Tibial artery (tissue), 4 donors: ENCODE data around the gene COMT.

Experiments
- DNase-seq, 2 donors: peaks; one replicate each; pipeline ENCODE4 v3.0.0-alpha.2; 2019
- H3K27ac ChIP-seq, 2 donors: fragments of 200-600 bp; sonication (generic) in 1 of 2; 1 replicate in 1 of 2; 2 replicates in 1 of 2; pipeline ENCODE4 v1.5.1; 2018 to 2019; ENCODE audit warnings: mild to moderate bottlenecking in 1 of 2
- H3K27me3 ChIP-seq, 2 donors: fragments of 200-600 bp; sonication (generic) in 1 of 2; one replicate each; pipeline versions ENCODE4 v1.5.1 to v1.6.0; 2016 to 2019
- H3K36me3 ChIP-seq, 3 donors: fragments of 200-600 bp; sonication (generic) in 2 of 3; one replicate each; pipeline ENCODE4 v1.5.1; 2016 to 2019; ENCODE audit warnings: mild to moderate bottlenecking in 2 of 3
- H3K4me1 ChIP-seq, 4 donors: fragments of 200-600 bp; sonication (generic) in 2 of 4; 1 replicate in 3 of 4; 2 replicates in 1 of 4; pipeline ENCODE4 v1.5.1; 2016 to 2019
- H3K4me3 ChIP-seq, 2 donors: fragments of 200-600 bp; sonication (generic) in 1 of 2; 1 replicate in 1 of 2; 2 replicates in 1 of 2; pipeline ENCODE4 v1.5.1; 2018 to 2019; ENCODE audit warnings: mild to moderate bottlenecking in 2 of 2
- H3K9me3 ChIP-seq, 3 donors: fragments of 200-600 bp; sonication (generic) in 1 of 3; one replicate each; pipeline ENCODE4 v1.5.1; 2016 to 2019
- intact Hi-C: fragments of 100-400 bp; cut with DNase I; formaldehyde crosslinking; loops from one replicate; pipeline ENCODE4 v1.15.0; 2023; ENCODE audit warnings: low total_unique reads
- TF ChIP-seq, protein P1 (sequence below), 2 experiments: fragments of 200-600 bp in 1 of 2; fragments of 450-650 bp in 1 of 2; IDR thresholded peaks; one replicate each; pipeline ENCODE4 v1.5.1; 2017 to 2019; ENCODE audit warnings: antibody characterized with exemption in 2 of 2, mild to moderate bottlenecking in 1 of 2, moderate library complexity in 1 of 2

Gene COMT

GRCh38 chr22:19990609-19991394 is 49.2 kb downstream of the COMT start:
- Histone ChIP-seq H3K9me3 (no peaks in the 10 kb centered on the region), H3K27me3 (no peaks in the 10 kb centered on the region), H3K27ac (peak overlapping the region; percentile 97 to 98), H3K4me3 (no peak overlapping the region), H3K36me3 (no peaks in the 10 kb centered on the region), H3K4me1 (peaks cover 11 to 89% (median 82%) of the 10 kb centered on the region in 4 donors)
- TF ChIP-seq, protein P1, sequence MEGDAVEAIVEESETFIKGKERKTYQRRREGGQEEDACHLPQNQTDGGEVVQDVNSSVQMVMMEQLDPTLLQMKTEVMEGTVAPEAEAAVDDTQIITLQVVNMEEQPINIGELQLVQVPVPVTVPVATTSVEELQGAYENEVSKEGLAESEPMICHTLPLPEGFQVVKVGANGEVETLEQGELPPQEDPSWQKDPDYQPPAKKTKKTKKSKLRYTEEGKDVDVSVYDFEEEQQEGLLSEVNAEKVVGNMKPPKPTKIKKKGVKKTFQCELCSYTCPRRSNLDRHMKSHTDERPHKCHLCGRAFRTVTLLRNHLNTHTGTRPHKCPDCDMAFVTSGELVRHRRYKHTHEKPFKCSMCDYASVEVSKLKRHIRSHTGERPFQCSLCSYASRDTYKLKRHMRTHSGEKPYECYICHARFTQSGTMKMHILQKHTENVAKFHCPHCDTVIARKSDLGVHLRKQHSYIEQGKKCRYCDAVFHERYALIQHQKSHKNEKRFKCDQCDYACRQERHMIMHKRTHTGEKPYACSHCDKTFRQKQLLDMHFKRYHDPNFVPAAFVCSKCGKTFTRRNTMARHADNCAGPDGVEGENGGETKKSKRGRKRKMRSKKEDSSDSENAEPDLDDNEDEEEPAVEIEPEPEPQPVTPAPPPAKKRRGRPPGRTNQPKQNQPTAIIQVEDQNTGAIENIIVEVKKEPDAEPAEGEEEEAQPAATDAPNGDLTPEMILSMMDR (IDR thresholded peaks at IDR 0.05) = no peak
- DNase-seq = peak in 1 of 2 donors; percentile 66
- intact Hi-C loops = no loop called here

- TF ChIP-seq, protein P1 (IDR thresholded peaks at IDR 0.05) = no peak
- no peaks in the 10 kb centered on the region for H3K9me3 ChIP-seq
- intact Hi-C loops = no loop called here
- no peak overlapping the region for H3K4me3 ChIP-seq
- H3K27ac ChIP-seq = peak overlapping the region; percentile 97 to 98
- peak in 1 of 2 donors; percentile 44 for DNase-seq
- H3K27me3 ChIP-seq = no peaks in the 10 kb centered on the region
- H3K36me3 ChIP-seq = no peaks in the 10 kb centered on the region
- H3K4me1 ChIP-seq = peaks cover 9 to 89% (median 83%) of the 10 kb centered on the region in 4 donors
Measured at GRCh38 chr22:19991395-19991644, 49.7 kb downstream of the COMT start.

DNA sequence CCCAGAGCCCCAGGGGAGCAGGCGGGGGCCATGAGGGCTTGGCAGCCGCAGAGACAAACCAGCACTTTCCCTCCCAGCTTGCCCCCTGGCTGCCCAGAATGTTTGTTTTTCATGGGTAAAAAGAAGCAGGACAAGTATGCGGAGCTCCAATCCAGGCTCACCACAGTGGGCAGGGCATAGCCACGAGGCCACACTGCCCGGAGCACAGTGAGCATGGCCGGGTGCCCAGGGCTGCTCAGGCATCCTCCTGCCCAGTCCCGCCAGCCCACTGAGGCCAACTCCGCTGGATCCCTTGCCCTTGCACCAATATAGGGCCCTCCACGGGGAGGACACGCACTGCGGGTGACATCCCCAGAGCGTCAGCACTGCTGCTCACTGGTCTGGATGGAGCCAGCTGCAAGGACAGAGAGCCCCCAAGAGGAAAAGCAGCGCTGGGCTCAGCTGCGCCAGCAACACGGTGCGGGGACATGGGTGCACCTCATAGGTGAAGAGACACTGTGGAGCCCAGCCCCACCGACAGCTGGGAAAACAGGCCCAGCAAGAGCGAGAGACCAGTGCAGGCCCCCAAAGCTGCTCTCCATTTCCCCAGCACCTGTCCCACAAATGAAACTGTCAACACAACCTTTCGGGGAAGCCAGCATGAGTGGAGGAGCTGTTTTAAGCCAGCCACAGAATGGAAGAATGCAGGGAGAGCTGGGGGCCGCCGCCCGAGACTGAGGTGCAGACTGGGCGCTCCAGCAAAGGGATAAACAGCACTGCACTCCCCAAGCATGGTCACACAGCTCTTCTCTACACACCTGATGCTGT is 50.3 kb downstream of the COMT start:
- H3K9me3 ChIP-seq = no peaks in the 10 kb centered on the region
- no peaks in the 10 kb centered on the region for H3K27me3 ChIP-seq
- intact Hi-C loops = no loop called here
- DNase-seq = peak; percentile 52 to 94
- peaks cover 8 to 93% (median 87%) of the 10 kb centered on the region in 4 donors for H3K4me1 ChIP-seq
- no peaks in the 10 kb centered on the region for H3K36me3 ChIP-seq
- H3K4me3 ChIP-seq = no peak overlapping the region
- peak overlapping the region; percentile 97 to 98 for H3K27ac ChIP-seq
- TF ChIP-seq, protein P1 (IDR thresholded peaks at IDR 0.05) = peak in 1 of 2 experiments; percentile 11

GRCh38 chr22:19992481-19992911 is 50.9 kb downstream of the COMT start:
- Histone ChIP-seq H3K4me1 (peaks cover 8 to 95% (median 90%) of the 10 kb centered on the region in 4 donors), H3K27me3 (no peaks in the 10 kb centered on the region), H3K4me3 (no peak overlapping the region), H3K9me3 (no peaks in the 10 kb centered on the region), H3K36me3 (no peaks in the 10 kb centered on the region), H3K27ac (peak overlapping the region; percentile 97 to 98)
- peak in 1 of 2 donors; percentile 59 for DNase-seq
- TF ChIP-seq, protein P1 (IDR thresholded peaks at IDR 0.05) = no peak
- intact Hi-C loops = no loop called here

DNA sequence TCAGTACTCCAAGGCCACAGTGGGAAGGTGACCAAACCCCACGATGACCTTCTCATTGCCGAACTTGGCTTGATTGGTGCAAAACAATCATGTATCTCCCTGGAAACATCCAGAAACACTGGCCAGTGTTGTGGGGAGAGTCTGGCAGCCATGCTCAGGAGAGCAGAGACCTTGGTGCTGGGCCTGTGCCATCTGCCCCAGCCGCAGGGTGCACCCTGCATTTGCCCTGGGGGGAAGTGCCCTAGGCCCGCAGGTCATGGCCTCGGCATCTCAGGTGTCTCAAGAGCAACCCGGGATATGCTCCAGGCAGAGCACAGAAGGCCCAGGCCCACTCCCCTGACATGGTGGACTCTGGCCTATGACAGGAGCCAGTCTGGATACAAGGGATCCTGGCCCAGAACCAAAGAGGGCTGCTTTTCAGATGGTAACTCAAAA is 51.4 kb downstream of the COMT start:
- peak overlapping the region; percentile 97 to 98 for H3K27ac ChIP-seq
- no peaks in the 10 kb centered on the region for H3K27me3 ChIP-seq
- no peaks in the 10 kb centered on the region for H3K9me3 ChIP-seq
- H3K36me3 ChIP-seq = no peaks in the 10 kb centered on the region
- no peak overlapping the region for H3K4me3 ChIP-seq
- peaks cover 8 to 95% (median 89%) of the 10 kb centered on the region in 4 donors for H3K4me1 ChIP-seq
- TF ChIP-seq, protein P1 (IDR thresholded peaks at IDR 0.05) = no peak
- DNase-seq = peak in 1 of 2 donors; percentile 57
- intact Hi-C loops = no loop called here
